Thyroid gland (tissue), 4 donors: Measurements from ENCODE around the gene TMEM161A.

Source experiments
- CTCF ChIP-seq, 6 experiments: fragments of 200-600 bp in 3 of 6; fragments of 450-650 bp in 3 of 6; sonication (generic) in 3 of 6; IDR thresholded peaks; one replicate each; pipeline ENCODE4 v1.5.1; 2016 to 2019; ENCODE audit warnings: antibody characterized with exemption in 6 of 6, mild to moderate bottlenecking in 2 of 6, inconsistent platforms in 1 of 6, moderate library complexity in 1 of 6
- POLR2A ChIP-seq, 2 donors: fragments of 450-650 bp; IDR thresholded peaks; one replicate each; pipeline ENCODE4 v1.6.1; 2017; ENCODE audit warnings: antibody characterized with exemption in 2 of 2, mild to moderate bottlenecking in 2 of 2, moderate library complexity in 1 of 2

GRCh38 chr19:19131989-19132388 is 6.3 kb downstream of the TMEM161A start:
- TF ChIP-seq CTCF (IDR thresholded peaks at IDR 0.05), result no peak
- TF ChIP-seq POLR2A (IDR thresholded peaks at IDR 0.05), result no peak
